Measurements from ENCODE around the gene MAPK10. TPM values are rescaled to one million over a fixed set of nuclear protein-coding genes. Genes with fewer than 3 reads are reported as not detected.

The MAPK10 gene
- total and polyA plus RNA-seq, 10 of the 15 experiments (the other 5 are each of a cell fraction or from before 2014, with no cell fraction given): 1.1 to 4.2 (median 2.4) TPM

GRCh38 chr4:86398187-86398586 lies 38.3 kb upstream of the MAPK10 start:
- ATAC-seq (peak; percentile 93), DNase-seq (ENCODE audit: low read depth, low spot score) (no peak), FAIRE-seq (no peak)
- Histone ChIP-seq H3K79me2 (ENCODE audit: control insufficient read depth, insufficient read depth, low read length) (no peaks in the 10 kb centered on the region), H3K4me3 (no peak overlapping the region), H3K9me3 (replicated peaks; ENCODE audit: control insufficient read depth, insufficient read depth, low read length) (no peaks in the 10 kb centered on the region), H4K20me1 (ENCODE audit: control insufficient read depth, insufficient read depth) (no peaks in the 10 kb centered on the region), H3K27ac (ENCODE audit: control insufficient read depth, insufficient read depth) (no peak overlapping the region), H2AFZ (ENCODE audit: control insufficient read depth, low read depth, low read length) (no peak overlapping the region), H3K4me2 (ENCODE audit: control insufficient read depth, insufficient read depth) (no peak overlapping the region), H3K27me3 (replicated peaks in 1 of 2; ENCODE audit: control insufficient read depth in 2 of 2, insufficient read depth in 2 of 2, low read length in 1 of 2) (no peaks in the 10 kb centered on the region), H3K4me1 (ENCODE audit: control insufficient read depth, insufficient read depth, low read length) (no peaks in the 10 kb centered on the region), H3K36me3 (ENCODE audit: control insufficient read depth in 2 of 2, insufficient read depth in 2 of 2, low read length in 1 of 2) (no peaks in the 10 kb centered on the region), H3K9ac (ENCODE audit: control insufficient read depth, insufficient read depth, low read length) (no peak overlapping the region)
- ChIA-PET POLR2A (no interaction called here), RAD21 (ENCODE audit: unreplicated experiment) (no interaction called here), SMC1A (ENCODE audit: uncharacterized antibody, unreplicated experiment) (interaction anchor here (1.2 kb wide), 1 partner anchor 15 kb away, joined by 3 read pairs; no protein-coding TSS in a partner anchor), CTCF (no interaction called here)
- 93% methylated on average over 1 of the region's 1 CpG for WGBS (ENCODE audit: insufficient coverage, insufficient replicate concordance, low lambda C conversion rate, missing lambda C conversion rate)
- in situ Hi-C loops (cut with MboI): no loop called here
- peak; percentile 41; the same call in 1 of the 2 replicates for TF ChIP-seq ZNF217 (IDR thresholded peaks at IDR 0.05)
- peak; percentile 25; the same call in 1 of the 2 replicates for TF ChIP-seq MTA2 (IDR thresholded peaks at IDR 0.05; ENCODE audit: low read depth)
- TF ChIP-seq NFYA (IDR thresholded peaks at IDR 0.05; ENCODE audit: borderline replicate concordance, low read depth, low read length): no peak
- TF ChIP-seq CREM (IDR thresholded peaks at IDR 0.05; ENCODE audit: low read depth): no peak
- TF ChIP-seq BHLHE40 (IDR thresholded peaks at IDR 0.05; ENCODE audit: borderline replicate concordance in 1 of 2, low read depth in 2 of 2, low read length in 1 of 2): no peak
- no peak for TF ChIP-seq CREB1 (IDR thresholded peaks at IDR 0.05; ENCODE audit: low read depth)
- peak; percentile 26; the same call in 1 of the 2 replicates for TF ChIP-seq RELB (IDR thresholded peaks at IDR 0.05; ENCODE audit: low read depth)
- no peak for TF ChIP-seq YBX1 (IDR thresholded peaks at IDR 0.05)
- TF ChIP-seq ETV6 (conservative IDR thresholded peaks at IDR 0.05 in 1 of 2, IDR thresholded peaks at IDR 0.05 in 1 of 2; ENCODE audit: borderline replicate concordance in 1 of 2, low read depth in 1 of 2): no peak
- TF ChIP-seq JUNB (IDR thresholded peaks at IDR 0.05): 0 out of 2 replicates have a peak, but pooled peaks have one; percentile 11
- BruUV-seq (replicated peaks): no TSS peak
- intact Hi-C loops (cut with micrococcal nuclease; ENCODE audit: unreplicated experiment): no loop called here

Measured in GM12878 (cell line).